Prostate gland (tissue), 2 donors: ENCODE results near the gene KIFC3.

Experiments used
- POLR2A ChIP-seq: fragments of 450-650 bp; IDR thresholded peaks from one replicate; pipeline ENCODE4 v1.6.1; 2016; ENCODE audit warnings: antibody characterized with exemption, mild to moderate bottlenecking
- POLR2AphosphoS5 ChIP-seq: sonication (generic); formaldehyde crosslinking; IDR thresholded peaks from one replicate; pipeline ENCODE4 v1.6.1; 2017; ENCODE audit warnings: antibody characterized with exemption
- TF ChIP-seq, protein P1 (sequence below), 4 experiments: fragments of 200-600 bp in 2 of 4; fragments of 450-650 bp in 2 of 4; sonication (generic) in 2 of 4; IDR thresholded peaks; 1 replicate in 3 of 4; 2 replicates in 1 of 4; pipeline ENCODE4 v1.5.1; 2016 to 2019; ENCODE audit warnings: antibody characterized with exemption in 4 of 4, mild to moderate bottlenecking in 2 of 4, moderate library complexity in 2 of 4

DNA sequence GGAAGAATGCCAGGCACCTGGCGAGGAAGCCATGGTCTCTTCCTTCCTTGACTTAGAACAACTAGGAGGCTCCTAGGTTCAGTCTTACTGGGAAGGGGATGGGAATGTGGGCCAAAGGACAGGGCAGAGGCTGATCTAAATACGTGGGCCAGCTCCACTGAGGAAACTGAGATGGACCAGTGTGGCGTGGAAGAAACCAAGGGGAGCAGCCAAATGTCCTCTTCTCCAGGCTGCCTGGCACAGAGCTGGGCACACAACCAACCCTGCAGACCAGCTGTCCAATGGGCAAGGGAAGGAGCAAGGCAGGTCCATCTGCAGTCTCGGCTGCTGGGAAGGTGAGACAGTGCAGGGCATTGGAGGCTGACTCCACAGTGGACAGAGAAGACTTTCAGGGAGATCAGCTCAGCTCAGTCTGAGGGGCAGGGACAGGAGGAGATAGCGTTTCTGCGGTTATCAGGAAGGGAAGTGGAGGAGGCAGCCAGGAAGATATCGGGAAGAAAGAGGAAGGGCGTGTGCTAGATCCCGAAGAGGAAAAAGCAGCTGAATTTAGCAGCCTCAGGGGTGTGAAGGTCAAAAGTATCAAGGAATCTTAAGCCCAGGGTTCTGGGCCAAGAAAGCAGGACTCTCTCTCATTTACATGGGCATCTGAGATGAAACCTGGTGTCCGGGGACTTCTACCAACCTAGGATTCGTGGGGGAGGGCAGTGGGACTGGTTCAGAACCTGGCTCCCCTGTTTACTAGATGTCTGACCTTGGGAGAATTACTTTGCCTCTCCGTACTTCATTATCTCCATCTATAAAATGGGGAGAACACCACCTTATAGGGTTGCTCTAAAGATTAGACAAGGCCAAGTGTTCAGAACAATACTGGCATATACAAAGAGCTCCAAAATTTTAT lies 1.8 kb downstream of the KIFC3 start:
- TF ChIP-seq POLR2A (no peak), POLR2AphosphoS5 (no peak)
- TF ChIP-seq, protein P1, sequence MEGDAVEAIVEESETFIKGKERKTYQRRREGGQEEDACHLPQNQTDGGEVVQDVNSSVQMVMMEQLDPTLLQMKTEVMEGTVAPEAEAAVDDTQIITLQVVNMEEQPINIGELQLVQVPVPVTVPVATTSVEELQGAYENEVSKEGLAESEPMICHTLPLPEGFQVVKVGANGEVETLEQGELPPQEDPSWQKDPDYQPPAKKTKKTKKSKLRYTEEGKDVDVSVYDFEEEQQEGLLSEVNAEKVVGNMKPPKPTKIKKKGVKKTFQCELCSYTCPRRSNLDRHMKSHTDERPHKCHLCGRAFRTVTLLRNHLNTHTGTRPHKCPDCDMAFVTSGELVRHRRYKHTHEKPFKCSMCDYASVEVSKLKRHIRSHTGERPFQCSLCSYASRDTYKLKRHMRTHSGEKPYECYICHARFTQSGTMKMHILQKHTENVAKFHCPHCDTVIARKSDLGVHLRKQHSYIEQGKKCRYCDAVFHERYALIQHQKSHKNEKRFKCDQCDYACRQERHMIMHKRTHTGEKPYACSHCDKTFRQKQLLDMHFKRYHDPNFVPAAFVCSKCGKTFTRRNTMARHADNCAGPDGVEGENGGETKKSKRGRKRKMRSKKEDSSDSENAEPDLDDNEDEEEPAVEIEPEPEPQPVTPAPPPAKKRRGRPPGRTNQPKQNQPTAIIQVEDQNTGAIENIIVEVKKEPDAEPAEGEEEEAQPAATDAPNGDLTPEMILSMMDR (IDR thresholded peaks at IDR 0.05): no peak
